Caco-2 (cell line): ENCODE measurements around the gene ZFHX3. TPM values are rescaled to one million over a fixed set of nuclear protein-coding genes. Genes with fewer than 3 reads are reported as not detected.

Experiments used
- BruUV-seq: library from RNA; stranded (reverse); fragments of 400-500 nt; replicated peaks from 2 replicates; lab custom pipeline; 2021; lab: Mats Ljungman, UMichigan
- CTCF ChIA-PET: fragments of 300-600 bp; sonication (Branson Sonifier 250); formaldehyde crosslinking; loops from one replicate; lab custom pipeline; 2022; ENCODE audit warnings: antibody characterized with exemption; lab: Charles Lee
- POLR2A ChIA-PET: fragments of 300-600 bp; sonication (Branson Sonifier 250); formaldehyde crosslinking; loops from one replicate; lab custom pipeline; 2022; ENCODE audit warnings: antibody characterized with exemption; lab: Charles Lee
- DNase-seq, 2 experiments: peaks; one replicate each; pipeline versions ENCODE4 v3.0.0 to v3.0.0-alpha.2; 2020 to 2022
- H3K27me3 ChIP-seq: replicated peaks from 2 replicates; pipeline ENCODE4 v1.6.0; 2011; ENCODE audit warnings: low read length; ENCODE audit not compliant: control insufficient read depth, insufficient read depth
- H3K36me3 ChIP-seq: 2 replicates; pipeline ENCODE4 v1.5.1; 2011; ENCODE audit warnings: low read length; ENCODE audit not compliant: control insufficient read depth, insufficient read depth
- H3K4me1 ChIP-seq: fragments of 250-450 bp; sonication (Bioruptor Pico); 2 replicates; pipeline ENCODE4 v1.5.1; 2020; ENCODE audit warnings: mild to moderate bottlenecking
- H3K4me3 ChIP-seq: 2 replicates; pipeline ENCODE4 v1.5.1; 2011; ENCODE audit warnings: low read depth, mild to moderate bottlenecking, control low read depth, low read length
- H3K9me3 ChIP-seq: fragments of 250-450 bp; sonication (Bioruptor Pico); 2 replicates; pipeline ENCODE4 v1.5.1; 2020; ENCODE audit warnings: mild to moderate bottlenecking, moderate library complexity
- H3K27ac Mint-ChIP-seq: one replicate; pipeline ENCODE4 v1.8.0; 2022; ENCODE audit warnings: mixed read lengths; ENCODE audit not compliant: unreplicated experiment
- H3K27me3 Mint-ChIP-seq: one replicate; pipeline ENCODE4 v1.8.0; 2022; ENCODE audit warnings: mixed read lengths; ENCODE audit not compliant: insufficient read depth, unreplicated experiment
- H3K36me3 Mint-ChIP-seq: one replicate; pipeline ENCODE4 v1.8.0; 2022; ENCODE audit warnings: mild to moderate bottlenecking, mixed read lengths; ENCODE audit not compliant: insufficient read depth, unreplicated experiment
- H3K4me1 Mint-ChIP-seq: one replicate; pipeline ENCODE4 v1.8.0; 2022; ENCODE audit warnings: low read depth, mixed read lengths; ENCODE audit not compliant: unreplicated experiment
- H3K4me3 Mint-ChIP-seq: one replicate; pipeline ENCODE4 v1.8.0; 2022; ENCODE audit warnings: mild to moderate bottlenecking, moderate library complexity, mixed read lengths; ENCODE audit not compliant: unreplicated experiment
- H3K9me3 Mint-ChIP-seq: one replicate; pipeline ENCODE4 v1.8.0; 2022; ENCODE audit warnings: mixed read lengths; ENCODE audit not compliant: unreplicated experiment
- CTCF ChIP-seq, 2 experiments: fragments of 200-600 bp in 1 of 2; IDR thresholded peaks; 1 replicate in 1 of 2; 2 replicates in 1 of 2; pipeline versions ENCODE4 v1.5.1 to v1.8.0; 2011 to 2022; ENCODE audit warnings: antibody characterized with exemption in 1 of 2, control low read depth in 1 of 2, inconsistent platforms in 1 of 2, low read depth in 1 of 2, low read length in 1 of 2, mild to moderate bottlenecking in 1 of 2, moderate library complexity in 1 of 2; ENCODE audit not compliant: insufficient read depth in 1 of 2, severe bottlenecking in 1 of 2, unreplicated experiment in 1 of 2
- intact Hi-C: fragments of 100-400 bp; cut with micrococcal nuclease; formaldehyde crosslinking; loops from one replicate; pipeline ENCODE4 v1.10.0; 2022; ENCODE audit not compliant: unreplicated experiment
- total RNA-seq: library from RNA; stranded (reverse); gene quantifications from 2 replicates; pipeline ENCODE4 v1.2.3, GENCODE V29; 2022

ZFHX3 gene
- total RNA-seq, 1 experiment from 2014 or later = 39.9 TPM

GRCh38 chr16:72744076-72744793, 303.7 kb downstream of the ZFHX3 start:
- H3K27me3 Mint-ChIP-seq = no peaks in the 10 kb centered on the region
- Histone ChIP-seq H3K36me3 (no peaks in the 10 kb centered on the region), H3K9me3 (no peaks in the 10 kb centered on the region), H3K4me3 (no peak overlapping the region), H3K4me1 (peaks cover 14% of the 10 kb centered on the region), H3K27me3 (no peaks in the 10 kb centered on the region)
- TF ChIP-seq CTCF (IDR thresholded peaks at IDR 0.05; ENCODE audit: insufficient read depth in 1 of 2, low read depth in 1 of 2, low read length in 1 of 2, severe bottlenecking in 1 of 2, unreplicated experiment in 1 of 2) = no peak
- no peaks in the 10 kb centered on the region for H3K36me3 Mint-ChIP-seq
- CTCF ChIA-PET = no interaction called here
- no peak for DNase-seq
- H3K4me3 Mint-ChIP-seq = no peak overlapping the region
- H3K4me1 Mint-ChIP-seq = peaks cover 6% of the 10 kb centered on the region
- no TSS peak for BruUV-seq
- no peaks in the 10 kb centered on the region for H3K9me3 Mint-ChIP-seq
- POLR2A ChIA-PET = no interaction called here
- H3K27ac Mint-ChIP-seq = no peak overlapping the region
- intact Hi-C loops = no loop called here

GRCh38 chr16:72743011-72743761, 304.7 kb downstream of the ZFHX3 start:
- Histone ChIP-seq H3K9me3 (no peaks in the 10 kb centered on the region), H3K27me3 (no peaks in the 10 kb centered on the region), H3K4me3 (no peak overlapping the region), H3K4me1 (peaks cover 10% of the 10 kb centered on the region), H3K36me3 (no peaks in the 10 kb centered on the region)
- no peak for TF ChIP-seq CTCF (IDR thresholded peaks at IDR 0.05; ENCODE audit: insufficient read depth in 1 of 2, low read depth in 1 of 2, low read length in 1 of 2, severe bottlenecking in 1 of 2, unreplicated experiment in 1 of 2)
- BruUV-seq = no TSS peak
- H3K4me3 Mint-ChIP-seq = no peak overlapping the region
- no peaks in the 10 kb centered on the region for H3K27me3 Mint-ChIP-seq
- intact Hi-C loops = no loop called here
- DNase-seq = no peak
- ChIA-PET POLR2A (no interaction called here), CTCF (no interaction called here)
- no peaks in the 10 kb centered on the region for H3K36me3 Mint-ChIP-seq
- peaks cover 6% of the 10 kb centered on the region for H3K4me1 Mint-ChIP-seq
- H3K27ac Mint-ChIP-seq = no peak overlapping the region
- H3K9me3 Mint-ChIP-seq = no peaks in the 10 kb centered on the region

- Histone ChIP-seq H3K9me3 (no peaks in the 10 kb centered on the region), H3K27me3 (no peaks in the 10 kb centered on the region), H3K36me3 (no peaks in the 10 kb centered on the region), H3K4me3 (no peak overlapping the region), H3K4me1 (peaks cover 10% of the 10 kb centered on the region)
- Mint-ChIP-seq H3K4me3 (no peak overlapping the region), H3K27me3 (no peaks in the 10 kb centered on the region), H3K36me3 (no peaks in the 10 kb centered on the region), H3K9me3 (no peaks in the 10 kb centered on the region), H3K4me1 (peaks cover 6% of the 10 kb centered on the region), H3K27ac (no peak overlapping the region)
- BruUV-seq = no TSS peak
- POLR2A ChIA-PET = no interaction called here
- no peak for DNase-seq
- intact Hi-C loops = no loop called here
- CTCF ChIA-PET = no interaction called here
- no peak for TF ChIP-seq CTCF (IDR thresholded peaks at IDR 0.05; ENCODE audit: insufficient read depth in 1 of 2, low read depth in 1 of 2, low read length in 1 of 2, severe bottlenecking in 1 of 2, unreplicated experiment in 1 of 2)
These were observed 307.6 kb downstream of the ZFHX3 start for GRCh38 chr16:72740347-72740746.
